HepG2 (cell line): ENCODE measurements around the gene OAF. TPM values are rescaled to one million over a fixed set of nuclear protein-coding genes. Genes with fewer than 3 reads are reported as not detected.
A peak's percentile ranks its signal among the peaks of the same experiment; 100 is the strongest.

ENCODE experiments used
- GATA4 ChIP-seq: sonication (generic); IDR thresholded peaks from 2 replicates; pipeline ENCODE4 v1.6.1; 2016; ENCODE audit warnings: antibody characterized with exemption, low read depth, borderline replicate concordance
- HNF1A ChIP-seq, 2 experiments: sonication (generic) in 1 of 2; formaldehyde crosslinking in 1 of 2; IDR thresholded peaks; 2 replicates each; pipeline versions ENCODE4 v1.4.0 to v1.6.1; 2016 to 2020; ENCODE audit warnings: borderline replicate concordance in 1 of 2, low read depth in 1 of 2, mild to moderate bottlenecking in 1 of 2, missing genetic modification reagents in 1 of 2
- IRF9 ChIP-seq: sonication (generic); formaldehyde crosslinking; IDR thresholded peaks from 2 replicates; pipeline ENCODE4 v1.8.0; 2022; ENCODE audit warnings: missing genetic modification reagents, mild to moderate bottlenecking, borderline replicate concordance
- PRDM10 ChIP-seq: sonication (generic); formaldehyde crosslinking; IDR thresholded peaks from 2 replicates; pipeline ENCODE4 v1.4.0; 2020; ENCODE audit warnings: low read depth, missing genetic modification reagents
- SMAD1 ChIP-seq: sonication (generic); formaldehyde crosslinking; IDR thresholded peaks from 2 replicates; pipeline ENCODE4 v1.4.0; 2020; ENCODE audit warnings: missing genetic modification reagents, low read depth, mild to moderate bottlenecking, borderline replicate concordance
- SMC3 ChIP-seq: IDR thresholded peaks from 2 replicates; pipeline ENCODE4 v1.6.1; 2011; ENCODE audit warnings: low read length, improper control_type of control experiment
- TOE1 ChIP-seq: sonication (generic); formaldehyde crosslinking; IDR thresholded peaks from 2 replicates; pipeline ENCODE4 v1.4.0; 2020; ENCODE audit warnings: mild to moderate bottlenecking, missing genetic modification reagents
- ZBTB25 ChIP-seq: IDR thresholded peaks from 2 replicates; pipeline ENCODE4 v1.6.1; 2018; ENCODE audit warnings: missing genetic modification reagents
- ZBTB26 ChIP-seq: IDR thresholded peaks from 2 replicates; pipeline ENCODE4 v1.6.1; 2016; ENCODE audit warnings: missing compliant biosample characterization, missing genetic modification reagents, borderline replicate concordance
- ZFP91 ChIP-seq: sonication (generic); formaldehyde crosslinking; IDR thresholded peaks from 2 replicates; pipeline ENCODE4 v1.9.0; 2022; ENCODE audit warnings: missing genetic modification reagents, mild to moderate bottlenecking, borderline replicate concordance
- ZNF629 ChIP-seq: sonication (generic); formaldehyde crosslinking; conservative IDR thresholded peaks from 2 replicates; pipeline ENCODE4 v1.5.0; 2020; ENCODE audit warnings: missing genetic modification reagents
- polyA plus RNA-seq, 8 experiments: library from polyadenylated mRNA; depleted of rRNA in 3 of 8; stranded (reverse) in 7 of 8; unstranded in 1 of 8; fragments of >200 nt; fragmentation: Illumina TruSeq in 4 of 8; extraction: Trizol in 4 of 8; gene quantifications; 2 replicates each; pipeline versions ENCODE4 v1.2.1 to v1.2.3, GENCODE V29; 2011 to 2016; ENCODE audit warnings: low read depth in 4 of 8, missing spikeins in 1 of 8, mixed read lengths in 1 of 8; ENCODE audit not compliant: insufficient read depth in 1 of 8
- total RNA-seq, 5 experiments: library from RNA; depleted of rRNA; stranded (reverse); fragments of >200 nt; fragmentation: Illumina TruSeq; extraction: Trizol; gene quantifications; 2 replicates each; pipeline ENCODE4 v1.2.3, GENCODE V29; 2016; ENCODE audit warnings: low read depth in 1 of 5

The OAF gene
- total and polyA plus RNA-seq, 2 of the 13 experiments (the other 11 are each of a cell fraction or from before 2014, with no cell fraction given) = 63.7 to 94.6 TPM

GRCh38 chr11:120172054-120172911 is 38.5 kb upstream of the OAF start (continued):
- no peak for TF ChIP-seq HNF1A (IDR thresholded peaks at IDR 0.05; ENCODE audit: low read depth)
- TF ChIP-seq HNF1A (CRISPR knock-in tag; IDR thresholded peaks at IDR 0.05; ENCODE audit: borderline replicate concordance) = no peak
- TF ChIP-seq GATA4 = no peak
- peak; percentile 50; the same call in 1 of the 2 replicates for TF ChIP-seq IRF9 (CRISPR knock-in tag)
- TF ChIP-seq PRDM10 (CRISPR knock-in tag) = no peak
- TF ChIP-seq ZBTB25 (CRISPR knock-in tag) = no peak
- TF ChIP-seq ZFP91 (CRISPR knock-in tag) = peak; percentile 61; the same call in 1 of the 2 replicates
- TF ChIP-seq ZNF629 (CRISPR knock-in tag) = peak; percentile 92
- TF ChIP-seq ZBTB26 (CRISPR knock-in tag) = no peak
- 0 out of 2 replicates have a peak, but pooled peaks have one; percentile 79 for TF ChIP-seq SMAD1
- TF ChIP-seq SMC3 = peak; percentile 96
- no peak for TF ChIP-seq TOE1 (CRISPR knock-in tag)
